Urinary bladder (tissue), 4 donors: ENCODE data around the gene CCL4. TPM values are rescaled to one million over a fixed set of nuclear protein-coding genes. Genes with fewer than 3 reads are reported as not detected.
"Not testable (repeated sequence)": the region's sequence is repeated elsewhere in the genome, so short reads cannot be mapped to it uniquely, and the experiment has no call there.

Experiments
- DNase-seq: peaks from one replicate; pipeline ENCODE4 v3.0.0-alpha.2; 2015; ENCODE audit errors: extremely low spot score
- H3K27ac ChIP-seq: one replicate; pipeline ENCODE4 v1.5.1; 2013; ENCODE audit warnings: low read depth, mild to moderate bottlenecking, moderate library complexity
- H3K36me3 ChIP-seq: one replicate; pipeline ENCODE4 v1.6.1; 2013; ENCODE audit warnings: mild to moderate bottlenecking, moderate library complexity; ENCODE audit not compliant: insufficient read depth
- H3K4me1 ChIP-seq: one replicate; pipeline ENCODE4 v1.6.1; 2013; ENCODE audit warnings: mild to moderate bottlenecking, moderate library complexity; ENCODE audit not compliant: insufficient read depth
- H3K4me3 ChIP-seq: one replicate; pipeline ENCODE4 v1.5.1; 2013; ENCODE audit warnings: low read depth, low read length
- WGBS: extraction: QIAGEN DNeasy Blood & Tissue Kit; methylation state at CpG from one replicate; pipeline ENCODE4 v1.1.7; 2013; 5-methylcytosine and 5-hydroxymethylcytosine counted together
- polyA plus RNA-seq: library from polyadenylated mRNA; stranded (reverse); fragments of 200-250 nt; gene quantifications from one replicate; pipeline ENCODE4 v1.2.3, GENCODE V29; 2013
- total RNA-seq: library from RNA; depleted of rRNA; stranded (reverse); fragments of >200 nt; gene quantifications from one replicate; pipeline ENCODE4 v1.2.3, GENCODE V29; 2014
- donor health status: healthy with polysubstance abuse.
- donor health status: healthy.

The CCL4 gene
- total and polyA plus RNA-seq, 2 donors, result 2.4 to 3.1 TPM

GRCh38 chr17:36114971-36115648, 11.5 kb downstream of the CCL4 start:
- not testable (repeated sequence) for H3K36me3 ChIP-seq, H3K27ac ChIP-seq, DNase-seq, H3K4me1 ChIP-seq, H3K4me3 ChIP-seq
- WGBS, result 81% methylated on average over 5 of the region's 5 CpGs

GRCh38 chr17:36115649-36115977, 12.0 kb downstream of the CCL4 start:
- H3K4me1 ChIP-seq, H3K4me3 ChIP-seq, DNase-seq, H3K36me3 ChIP-seq, H3K27ac ChIP-seq: not testable (repeated sequence)

- WGBS, result 13% methylated on average over 5 of the region's 5 CpGs
- H3K4me3 ChIP-seq, result no peak overlapping the region
- H3K36me3 ChIP-seq, result no peaks in the 10 kb centered on the region
- H3K4me1 ChIP-seq, result no peaks in the 10 kb centered on the region
- H3K27ac ChIP-seq, result no peak overlapping the region
- DNase-seq, result no peak
Observed at GRCh38 chr17:36117505-36118382, 14.1 kb downstream of the CCL4 start.

DNA sequence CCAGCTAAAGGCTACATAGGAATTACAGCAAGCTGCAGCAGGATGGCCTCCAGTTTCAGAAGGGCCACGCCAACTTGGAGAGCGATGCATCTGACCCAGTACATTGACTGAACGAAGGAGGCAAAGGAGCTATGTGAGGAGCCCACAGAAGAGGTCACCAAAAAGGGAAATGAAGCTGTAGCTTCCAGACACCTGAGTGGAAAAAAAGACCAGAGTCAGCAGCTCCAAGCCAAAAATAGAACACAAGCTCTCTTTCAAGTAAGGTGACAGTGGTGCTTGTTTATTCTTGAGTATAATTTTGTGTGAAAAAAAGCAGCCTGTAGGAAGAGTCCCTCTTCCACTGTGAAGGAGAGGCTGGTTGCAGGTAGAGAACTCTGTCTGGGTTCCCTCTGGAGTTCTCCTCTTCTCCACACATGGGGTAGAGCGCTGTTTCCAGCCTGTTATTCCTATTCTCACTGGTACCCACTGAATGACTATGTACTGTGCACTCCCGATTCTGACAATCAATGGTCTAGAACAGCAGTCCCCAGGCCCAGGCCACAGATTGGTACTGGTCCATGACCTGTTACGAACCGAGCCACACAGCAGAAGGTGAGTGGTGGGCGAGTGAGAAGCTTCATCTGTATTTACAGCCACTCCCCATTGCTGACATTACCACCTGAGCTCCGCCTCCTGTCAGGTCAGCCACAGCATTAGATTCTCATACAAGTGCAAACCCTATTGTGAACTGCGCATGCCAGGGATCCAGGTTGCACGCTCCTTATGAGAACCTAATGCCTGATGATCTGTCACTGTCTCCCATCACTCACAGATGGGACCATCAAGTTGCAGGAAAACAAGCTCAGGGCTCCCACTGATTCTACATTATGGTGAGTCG, 15.1 kb downstream of the CCL4 start:
- no peaks in the 10 kb centered on the region for H3K36me3 ChIP-seq
- no peaks in the 10 kb centered on the region for H3K4me1 ChIP-seq
- DNase-seq, result no peak
- WGBS, result 89% methylated on average over 12 of the region's 12 CpGs
- no peak overlapping the region for H3K27ac ChIP-seq
- no peak overlapping the region for H3K4me3 ChIP-seq

GRCh38 chr17:36120221-36120620, 16.6 kb downstream of the CCL4 start:
- 73% methylated on average over 3 of the region's 3 CpGs for WGBS
- no peak overlapping the region for H3K27ac ChIP-seq
- no peaks in the 10 kb centered on the region for H3K4me1 ChIP-seq
- no peaks in the 10 kb centered on the region for H3K36me3 ChIP-seq
- DNase-seq, result no peak
- H3K4me3 ChIP-seq, result no peak overlapping the region

DNA sequence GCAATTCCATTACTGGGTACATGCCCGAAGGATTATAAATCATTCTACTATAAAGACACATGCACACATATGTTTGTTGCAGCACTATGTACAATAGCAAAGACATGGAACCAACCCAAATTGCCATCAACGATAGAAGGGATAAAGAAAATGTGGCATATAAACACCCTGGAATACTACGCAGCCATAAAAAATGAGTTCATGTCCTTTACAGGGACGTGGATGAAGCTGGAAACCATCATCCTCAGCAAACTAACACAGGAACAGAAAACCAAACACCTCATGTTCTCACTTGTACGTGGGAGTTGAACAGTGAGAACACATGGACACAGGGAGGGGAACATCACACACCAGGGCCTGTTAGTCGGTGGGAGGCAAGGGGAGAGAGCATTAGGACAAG, 17.5 kb downstream of the CCL4 start:
- H3K4me3 ChIP-seq, H3K36me3 ChIP-seq, DNase-seq, H3K27ac ChIP-seq, H3K4me1 ChIP-seq: not testable (repeated sequence)
- WGBS, result 68% methylated on average over 6 of the region's 6 CpGs

GRCh38 chr17:36123431-36123830, 19.8 kb downstream of the CCL4 start:
- Histone ChIP-seq H3K4me1 (no peaks in the 10 kb centered on the region), H3K4me3 (no peak overlapping the region), H3K27ac (no peak overlapping the region), H3K36me3 (no peaks in the 10 kb centered on the region)
- WGBS, result 60% methylated on average over 2 of the region's 2 CpGs
- DNase-seq, result no peak

DNA sequence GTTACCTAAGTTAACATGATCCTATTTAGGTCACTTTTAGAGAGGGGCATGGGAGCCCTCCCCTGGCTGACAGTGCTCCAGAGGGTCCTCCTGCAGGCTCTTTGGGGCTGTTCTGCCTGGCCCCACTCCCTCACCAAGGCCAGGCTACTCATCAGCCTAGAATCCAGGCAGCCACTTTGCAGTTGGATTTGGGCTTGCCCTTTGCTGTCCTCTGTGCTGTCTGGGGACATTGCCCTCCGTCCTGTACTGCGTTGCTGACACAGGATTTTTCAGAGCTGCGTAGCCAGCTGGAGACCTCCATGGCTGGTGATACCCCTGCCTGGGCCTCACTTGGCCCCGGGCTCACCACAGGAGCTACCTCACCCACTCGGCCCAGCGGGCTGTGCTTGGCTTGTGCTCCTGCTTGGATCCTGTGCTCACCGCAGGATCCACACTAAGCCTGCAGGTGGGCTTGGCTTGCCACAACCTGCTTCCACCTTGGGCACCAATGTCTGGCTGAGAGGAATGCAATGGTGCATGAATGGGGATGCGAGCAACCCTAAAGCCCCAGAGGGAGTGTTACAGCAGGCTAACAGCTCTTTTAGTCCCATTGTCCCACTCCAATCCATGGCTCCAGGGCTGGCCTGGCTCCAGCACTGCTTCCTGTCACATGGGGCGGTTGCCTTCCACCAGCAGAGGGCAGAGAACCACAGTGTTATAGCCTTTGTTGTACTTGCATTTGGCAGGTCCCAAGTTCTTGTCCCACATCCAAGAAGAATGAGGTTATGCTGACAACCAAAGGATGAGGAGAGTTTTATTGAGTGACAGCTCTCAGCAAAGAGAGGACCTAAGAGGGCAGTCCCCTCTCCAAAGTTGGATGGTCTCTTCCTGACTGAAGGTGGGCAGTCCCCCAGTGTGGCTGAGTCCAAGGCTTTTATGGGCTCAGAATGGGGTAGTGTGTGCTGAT, 21.5 kb downstream of the CCL4 start:
- WGBS, result 83% methylated on average over 9 of the region's 9 CpGs

GRCh38 chr17:36127199-36127893, 23.7 kb downstream of the CCL4 start:
- Histone ChIP-seq H3K27ac (no peak overlapping the region), H3K4me3 (no peak overlapping the region), H3K4me1 (no peaks in the 10 kb centered on the region), H3K36me3 (no peaks in the 10 kb centered on the region)
- 81% methylated on average over 7 of the region's 7 CpGs for WGBS
- DNase-seq, result no peak

More for the DNA sequence above, 21.5 kb downstream of the CCL4 start:
- no peak for DNase-seq
- no peak overlapping the region for H3K4me3 ChIP-seq
- H3K4me1 ChIP-seq, result no peaks in the 10 kb centered on the region
- no peak overlapping the region for H3K27ac ChIP-seq
- H3K36me3 ChIP-seq, result no peaks in the 10 kb centered on the region

DNA sequence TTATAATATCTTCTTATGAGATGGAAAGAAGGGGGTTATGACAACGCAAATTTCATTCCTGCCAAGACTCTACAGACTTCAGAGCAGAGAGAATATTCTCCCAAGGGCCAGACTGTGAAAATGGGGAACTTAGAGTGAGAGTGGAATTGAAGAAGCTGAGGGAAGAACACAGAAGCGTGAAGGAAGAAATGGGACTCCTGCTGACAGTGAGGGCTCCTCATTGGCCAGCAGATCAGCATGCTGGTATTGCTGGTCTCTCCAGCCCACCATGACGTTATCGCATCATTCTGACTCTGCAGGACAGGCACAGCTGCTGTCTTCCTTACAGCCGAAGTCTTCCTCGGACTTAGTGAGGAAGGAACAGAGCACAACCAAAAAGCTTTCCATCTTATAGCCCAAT, 24.3 kb downstream of the CCL4 start:
- no peak overlapping the region for H3K4me3 ChIP-seq
- H3K4me1 ChIP-seq, result no peaks in the 10 kb centered on the region
- H3K27ac ChIP-seq, result no peak overlapping the region
- no peak for DNase-seq
- WGBS, result 81% methylated on average over 6 of the region's 6 CpGs
- no peaks in the 10 kb centered on the region for H3K36me3 ChIP-seq

GRCh38 chr17:36128411-36128978, 24.9 kb downstream of the CCL4 start:
- 71% methylated on average over 4 of the region's 4 CpGs for WGBS
- DNase-seq, result no peak
- no peak overlapping the region for H3K4me3 ChIP-seq

DNA sequence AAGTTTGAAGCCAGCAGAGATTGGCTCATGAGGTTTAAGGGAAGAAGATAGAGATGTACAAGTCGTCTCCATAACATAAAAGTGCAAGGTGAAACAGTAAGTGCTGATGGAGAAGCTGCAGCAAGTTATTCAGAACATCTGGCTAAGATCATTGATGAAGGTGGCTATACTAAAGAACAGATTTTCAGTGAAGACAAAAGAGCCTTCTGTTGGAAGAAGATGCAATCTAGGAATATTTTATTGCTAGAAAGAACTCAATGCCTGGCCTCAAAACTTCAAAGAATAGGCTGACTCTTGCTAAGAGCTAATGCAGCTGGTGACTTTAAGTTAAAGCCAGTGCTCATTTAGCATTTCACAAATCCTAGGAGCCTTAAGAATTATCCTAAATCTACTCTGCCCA, 26.0 kb downstream of the CCL4 start:
- DNase-seq, result no peak
- WGBS, result 45% methylated on average over 1 of the region's 1 CpG
- Histone ChIP-seq H3K4me1 (no peaks in the 10 kb centered on the region), H3K36me3 (no peaks in the 10 kb centered on the region), H3K27ac (no peak overlapping the region), H3K4me3 (no peak overlapping the region)

More at GRCh38 chr17:36128411-36128978, 24.9 kb downstream of the CCL4 start:
- Histone ChIP-seq H3K36me3 (no peaks in the 10 kb centered on the region), H3K4me1 (no peaks in the 10 kb centered on the region), H3K27ac (no peak overlapping the region)
